CD4-positive, alpha-beta T cell treated with Interleukin-10 for 1 hour (primary cell): ENCODE data around the gene KRT82.

Experiments used
- DNase-seq: peaks from one replicate; pipeline ENCODE4 v3.0.0-alpha.2; 2020

The KRT82 gene

GRCh38 chr12:52404951-52405350, 1.2 kb downstream of the KRT82 start:
- DNase-seq: no peak

DNA sequence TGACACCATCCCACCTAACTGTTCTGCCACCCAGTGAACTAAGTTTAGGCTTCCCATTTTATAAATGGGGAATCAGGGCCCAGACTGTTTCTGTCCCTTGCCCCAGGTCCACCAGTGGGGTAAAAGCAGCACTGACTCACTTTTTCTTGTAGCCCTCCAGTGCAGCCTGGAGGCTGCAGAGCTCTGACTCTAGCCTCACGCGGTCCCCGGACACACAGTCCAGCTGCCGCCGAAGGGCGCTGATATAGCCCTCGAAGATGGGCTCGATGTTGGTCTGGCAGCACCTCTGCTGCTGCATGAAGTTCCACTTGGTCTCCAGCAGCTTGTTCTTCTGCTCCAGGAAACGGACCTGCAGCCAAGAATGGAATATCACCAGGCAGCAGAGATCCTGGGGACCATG, 2.6 kb downstream of the KRT82 start:
- no peak for DNase-seq

GRCh38 chr12:52402873-52403540, 3.1 kb downstream of the KRT82 start:
- no peak for DNase-seq

- DNase-seq: no peak
Measured at GRCh38 chr12:52402377-52402776, 3.8 kb downstream of the KRT82 start.

GRCh38 chr12:52401926-52402325, 4.2 kb downstream of the KRT82 start:
- DNase-seq: no peak

DNA sequence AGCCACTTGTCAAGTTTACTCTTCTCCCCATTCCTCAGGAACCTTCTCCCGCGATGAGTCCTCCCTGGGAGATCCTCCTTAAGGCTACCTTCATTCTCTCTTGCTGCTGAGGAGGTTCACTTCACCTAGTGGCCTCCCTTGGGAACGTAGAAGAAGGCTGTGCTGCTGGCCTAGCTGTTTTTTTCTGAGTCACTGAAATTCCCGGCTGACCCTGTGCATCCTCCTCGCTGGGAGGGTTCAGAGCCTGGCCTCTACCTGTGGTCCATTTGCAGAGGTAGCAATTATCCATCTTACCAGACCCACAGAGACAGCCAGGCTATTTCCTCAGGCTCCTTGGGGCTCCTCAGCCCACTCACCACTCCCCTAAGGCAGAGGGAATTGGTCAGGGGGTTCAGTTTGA, 4.6 kb downstream of the KRT82 start:
- no peak for DNase-seq

- DNase-seq: no peak
Measured at GRCh38 chr12:52400906-52401305, 5.2 kb downstream of the KRT82 start.

- no peak for DNase-seq
Measured at GRCh38 chr12:52399756-52400155, 6.4 kb downstream of the KRT82 start.

GRCh38 chr12:52398176-52398575, 8.0 kb downstream of the KRT82 start:
- DNase-seq: no peak

DNA sequence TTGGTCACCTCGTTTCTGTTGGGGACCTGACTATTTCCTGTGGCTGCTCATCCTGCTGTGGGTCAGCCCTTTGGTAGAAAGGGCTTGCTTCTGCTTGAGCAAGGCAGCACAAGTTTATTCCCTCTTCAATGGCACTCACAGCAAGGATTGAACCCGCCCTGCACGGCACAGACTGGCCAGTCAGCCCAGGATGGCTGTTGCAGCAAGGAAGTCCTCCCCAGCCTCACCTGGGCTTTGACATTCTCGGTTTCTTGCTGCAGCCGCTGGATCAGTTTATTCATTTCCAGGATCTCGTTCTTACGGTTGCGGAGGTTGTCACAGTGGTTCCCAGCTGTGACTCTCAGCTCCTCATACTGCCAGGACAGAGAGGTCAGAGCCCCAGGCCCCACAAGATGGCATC, 9.5 kb downstream of the KRT82 start:
- no peak for DNase-seq

GRCh38 chr12:52395761-52396434, 10.2 kb downstream of the KRT82 start:
- peak; percentile 1 for DNase-seq

- no peak for DNase-seq
Measured at GRCh38 chr12:52394836-52395405, 11.2 kb downstream of the KRT82 start.

GRCh38 chr12:52392465-52393007, 13.6 kb downstream of the KRT82 start:
- no peak for DNase-seq

GRCh38 chr12:52391618-52392002, 14.5 kb downstream of the KRT82 start:
- DNase-seq: no peak

GRCh38 chr12:52390739-52391617, 15.2 kb downstream of the KRT82 start:
- DNase-seq: peak; percentile 8

- DNase-seq: no peak
Measured at GRCh38 chr12:52389313-52390207, 16.6 kb downstream of the KRT82 start.

- no peak for DNase-seq
Measured at GRCh38 chr12:52387859-52388258, 18.3 kb downstream of the KRT82 start.

DNA sequence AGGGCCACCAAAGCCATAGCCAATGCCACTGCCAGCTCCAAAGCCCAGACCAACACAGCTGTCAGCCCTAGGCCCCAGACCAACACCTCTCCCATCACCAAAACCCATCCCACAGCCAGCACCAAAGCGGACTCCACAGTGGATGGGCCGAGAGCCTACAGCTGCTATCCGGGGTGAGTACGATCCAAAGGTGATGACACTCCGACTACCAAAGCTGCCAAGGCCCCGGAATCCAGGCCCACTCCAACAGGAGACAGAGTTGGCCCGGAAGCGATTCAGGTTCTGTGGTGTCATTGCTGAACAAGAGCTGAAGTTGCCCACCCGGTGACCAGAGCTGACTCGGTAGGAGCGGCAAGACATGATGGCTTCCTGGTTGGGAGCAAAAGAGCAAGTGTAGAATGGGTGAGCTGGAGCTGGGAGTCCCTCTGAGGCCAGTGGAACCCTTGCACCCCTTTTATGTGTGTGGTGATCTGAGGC, 20.9 kb downstream of the KRT82 start, which contains the start of gene KRT84:
Gene KRT84 (minus strand): TSS at position 427 of the 477 bp plus-strand sequence. CDS start 67 bp downstream, at position 360.
- DNase-seq: no peak

- no peak for DNase-seq
Measured at GRCh38 chr12:52383331-52383730, 22.8 kb downstream of the KRT82 start.

DNA sequence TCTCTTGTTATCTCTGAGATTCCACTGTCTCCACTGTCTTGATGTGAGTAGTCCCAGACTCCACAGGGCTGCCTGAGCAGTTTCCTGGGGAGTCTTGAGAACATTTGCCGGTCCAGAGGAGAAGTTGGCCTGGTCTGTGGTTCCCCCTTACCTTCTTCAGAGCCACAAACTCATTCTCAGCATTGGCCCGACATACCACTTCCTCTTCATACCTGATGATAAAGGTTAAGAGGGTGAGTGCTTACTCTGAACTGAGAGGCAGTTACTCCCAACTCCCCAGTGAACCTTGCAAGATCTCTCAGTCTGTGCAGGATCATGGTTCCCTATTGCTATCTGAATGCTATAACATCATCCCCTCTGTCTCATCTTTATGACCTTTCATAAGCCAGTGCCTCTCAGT, 23.3 kb downstream of the KRT82 start:
- no peak for DNase-seq

GRCh38 chr12:52381206-52381605, 24.9 kb downstream of the KRT82 start:
- no peak for DNase-seq

DNA sequence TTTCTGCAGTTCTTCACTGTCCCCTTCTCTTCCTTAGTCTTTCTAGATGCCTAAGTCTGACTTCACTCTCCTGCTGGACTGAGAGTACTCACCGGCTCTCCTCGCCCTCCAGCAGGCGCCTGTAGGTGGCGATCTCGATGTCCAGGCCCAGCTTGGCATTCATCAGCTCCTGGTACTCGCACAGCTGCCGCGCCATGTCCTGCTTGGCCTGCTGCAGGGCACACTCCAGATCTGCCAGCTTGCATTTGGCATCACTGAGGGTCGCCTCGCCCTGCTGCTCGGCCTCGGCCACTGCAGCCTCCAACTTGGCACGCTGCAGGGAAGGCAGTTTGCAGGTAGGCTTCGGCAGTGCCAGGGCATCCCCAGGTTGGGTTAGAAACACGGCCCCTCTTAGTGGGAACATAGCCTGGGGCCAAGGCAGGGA, 25.9 kb downstream of the KRT82 start:
- DNase-seq: no peak
